Astrocyte (in vitro differentiated cells and primary cell): ENCODE measurements around the gene ARID5A. TPM values are rescaled to one million over a fixed set of nuclear protein-coding genes. Genes with fewer than 3 reads are reported as not detected.
A peak's percentile ranks its signal among the peaks of the same experiment; 100 is the strongest.

Experiments used
- DNase-seq: peaks from one replicate; pipeline ENCODE4 v3.0.0-alpha.2; 2010; ENCODE audit warnings: low read depth
- FAIRE-seq: peaks from 2 replicates; lab custom pipeline; 2011; peaks lifted over from hg19 to GRCh38; lab: Jason Lieb, UNC
- H2AFZ ChIP-seq: 2 replicates; pipeline ENCODE4 v1.6.0; 2012; ENCODE audit warnings: low read depth, low read length, inconsistent platforms
- H3K27ac ChIP-seq: 2 replicates; pipeline ENCODE4 v1.5.1; 2011; ENCODE audit warnings: low read depth, low read length, inconsistent platforms
- H3K27me3 ChIP-seq: 2 replicates; pipeline ENCODE4 v1.6.0; 2011; ENCODE audit warnings: low read length, inconsistent platforms; ENCODE audit not compliant: insufficient read depth
- H3K36me3 ChIP-seq: 2 replicates; pipeline ENCODE4 v1.5.1; 2011; ENCODE audit warnings: low read length, inconsistent platforms; ENCODE audit not compliant: insufficient read depth
- H3K4me1 ChIP-seq: 2 replicates; pipeline ENCODE4 v1.5.1; 2011; ENCODE audit warnings: low read length, inconsistent platforms; ENCODE audit not compliant: insufficient read depth
- H3K4me2 ChIP-seq: 2 replicates; pipeline ENCODE4 v1.6.0; 2012; ENCODE audit warnings: low read length, inconsistent platforms
- H3K4me3 ChIP-seq: 2 replicates; pipeline ENCODE4 v1.5.1; 2011; ENCODE audit warnings: low read depth, mild to moderate bottlenecking, low read length, inconsistent platforms; ENCODE audit not compliant: insufficient read depth
- H3K79me2 ChIP-seq: 2 replicates; pipeline ENCODE4 v1.6.0; 2012; ENCODE audit warnings: mild to moderate bottlenecking, low read length, inconsistent platforms; ENCODE audit not compliant: insufficient read depth
- H3K9ac ChIP-seq: 2 replicates; pipeline ENCODE4 v1.6.0; 2012; ENCODE audit warnings: mild to moderate bottlenecking, low read length, inconsistent platforms
- H3K9me3 ChIP-seq: 2 replicates; pipeline ENCODE4 v1.5.1; 2012; ENCODE audit warnings: low read depth, mild to moderate bottlenecking, low read length, inconsistent platforms; ENCODE audit not compliant: insufficient read depth
- H4K20me1 ChIP-seq: 2 replicates; pipeline ENCODE4 v1.6.0; 2012; ENCODE audit warnings: low read length, inconsistent platforms; ENCODE audit not compliant: insufficient read depth
- H3K27ac Mint-ChIP-seq: one replicate; pipeline ENCODE4 v1.8.0; 2021; ENCODE audit warnings: mild to moderate bottlenecking, mixed read lengths; ENCODE audit not compliant: unreplicated experiment
- H3K27me3 Mint-ChIP-seq: one replicate; pipeline ENCODE4 v1.8.0; 2021; ENCODE audit warnings: low read depth, mixed read lengths; ENCODE audit not compliant: unreplicated experiment
- H3K36me3 Mint-ChIP-seq: one replicate; pipeline ENCODE4 v1.8.0; 2021; ENCODE audit warnings: low read depth, mixed read lengths; ENCODE audit not compliant: unreplicated experiment
- H3K4me1 Mint-ChIP-seq: one replicate; pipeline ENCODE4 v1.8.0; 2021; ENCODE audit warnings: low read depth, mixed read lengths; ENCODE audit not compliant: unreplicated experiment
- H3K4me3 Mint-ChIP-seq: one replicate; pipeline ENCODE4 v1.8.0; 2021; ENCODE audit warnings: mild to moderate bottlenecking, moderate library complexity, mixed read lengths; ENCODE audit not compliant: unreplicated experiment
- H3K9me3 Mint-ChIP-seq: one replicate; pipeline ENCODE4 v1.8.0; 2021; ENCODE audit warnings: mild to moderate bottlenecking, mixed read lengths; ENCODE audit not compliant: unreplicated experiment
- CTCF ChIP-seq: IDR thresholded peaks from 2 replicates; pipeline ENCODE4 v1.5.1; 2011; ENCODE audit warnings: low read depth, mild to moderate bottlenecking, inconsistent platforms, low read length, moderate library complexity; ENCODE audit not compliant: insufficient read depth
- EZH2 ChIP-seq: IDR thresholded peaks from 2 replicates; pipeline ENCODE4 v1.6.1; 2012; ENCODE audit warnings: mild to moderate bottlenecking, low read length, inconsistent platforms; ENCODE audit not compliant: insufficient read depth
- total RNA-seq: library from RNA; stranded (reverse); gene quantifications from 2 replicates; pipeline ENCODE4 v1.2.1, GENCODE V29; 2021

The ARID5A gene
- total RNA-seq, 1 donor from 2014 or later, result 11.8 TPM

- no peak overlapping the region for H3K27ac Mint-ChIP-seq
Measured at GRCh38 chr2:96558061-96558460, 21.5 kb downstream of the ARID5A start.

GRCh38 chr2:96558485-96558884 lies 21.9 kb downstream of the ARID5A start:
- H3K4me2 ChIP-seq, result no peak overlapping the region
- peaks cover 11% of the 10 kb centered on the region for H3K4me1 ChIP-seq
- TF ChIP-seq EZH2 (no peak), CTCF (no peak)
- H3K4me1 Mint-ChIP-seq, result peaks cover 13% of the 10 kb centered on the region
- no peaks in the 10 kb centered on the region for H3K36me3 ChIP-seq
- peak overlapping the region; percentile 41 for H3K27ac Mint-ChIP-seq
- no peak for DNase-seq
- H3K36me3 Mint-ChIP-seq, result peaks cover 12% of the 10 kb centered on the region
- H3K9me3 ChIP-seq, result no peaks in the 10 kb centered on the region
- H3K4me3 Mint-ChIP-seq, result no peak overlapping the region
- H4K20me1 ChIP-seq, result no peaks in the 10 kb centered on the region
- H2AFZ ChIP-seq, result no peak overlapping the region
- H3K79me2 ChIP-seq, result no peaks in the 10 kb centered on the region
- no peak for FAIRE-seq
- no peaks in the 10 kb centered on the region for H3K27me3 ChIP-seq
- no peak overlapping the region for H3K9ac ChIP-seq
- peaks cover 7% of the 10 kb centered on the region for H3K27me3 Mint-ChIP-seq
- no peak overlapping the region for H3K27ac ChIP-seq
- H3K4me3 ChIP-seq, result no peak overlapping the region
- H3K9me3 Mint-ChIP-seq, result peaks cover 23% of the 10 kb centered on the region

More at GRCh38 chr2:96558061-96558460, 21.5 kb downstream of the ARID5A start:
- Histone ChIP-seq H3K4me2 (no peak overlapping the region), H3K36me3 (no peaks in the 10 kb centered on the region), H3K27me3 (no peaks in the 10 kb centered on the region), H3K4me1 (peaks cover 11% of the 10 kb centered on the region), H4K20me1 (no peaks in the 10 kb centered on the region), H3K9ac (no peak overlapping the region), H2AFZ (no peak overlapping the region), H3K4me3 (no peak overlapping the region), H3K9me3 (no peaks in the 10 kb centered on the region), H3K79me2 (no peaks in the 10 kb centered on the region), H3K27ac (no peak overlapping the region)
- Mint-ChIP-seq H3K9me3 (peaks cover 22% of the 10 kb centered on the region), H3K4me3 (no peak overlapping the region), H3K27me3 (peaks cover 7% of the 10 kb centered on the region), H3K4me1 (peaks cover 12% of the 10 kb centered on the region), H3K36me3 (peaks cover 13% of the 10 kb centered on the region)
- no peak for TF ChIP-seq CTCF
- TF ChIP-seq EZH2, result no peak
- DNase-seq, result no peak
- FAIRE-seq, result no peak

GRCh38 chr2:96564026-96564425 lies 27.5 kb downstream of the ARID5A start:
- Histone ChIP-seq H3K27me3 (no peaks in the 10 kb centered on the region), H3K9ac (no peak overlapping the region), H3K4me1 (no peaks in the 10 kb centered on the region), H3K79me2 (no peaks in the 10 kb centered on the region), H3K27ac (no peak overlapping the region), H3K9me3 (no peaks in the 10 kb centered on the region), H3K4me2 (no peak overlapping the region), H3K4me3 (no peak overlapping the region), H4K20me1 (no peaks in the 10 kb centered on the region), H2AFZ (no peak overlapping the region), H3K36me3 (no peaks in the 10 kb centered on the region)
- FAIRE-seq (no peak), DNase-seq (no peak)
- peaks cover 7% of the 10 kb centered on the region for H3K27me3 Mint-ChIP-seq
- peaks cover 7% of the 10 kb centered on the region for H3K36me3 Mint-ChIP-seq
- H3K4me3 Mint-ChIP-seq, result no peak overlapping the region
- H3K9me3 Mint-ChIP-seq, result peaks cover 10% of the 10 kb centered on the region
- TF ChIP-seq EZH2 (no peak), CTCF (no peak)
- no peak overlapping the region for H3K27ac Mint-ChIP-seq
- H3K4me1 Mint-ChIP-seq, result peaks cover 2% of the 10 kb centered on the region
